GM03348 (cell line): ENCODE results near the gene MUC13.

ENCODE experiments used
- DNase-seq: peaks from one replicate; pipeline ENCODE4 v3.0.0; 2012; ENCODE audit warnings: low spot score

The MUC13 gene

DNA sequence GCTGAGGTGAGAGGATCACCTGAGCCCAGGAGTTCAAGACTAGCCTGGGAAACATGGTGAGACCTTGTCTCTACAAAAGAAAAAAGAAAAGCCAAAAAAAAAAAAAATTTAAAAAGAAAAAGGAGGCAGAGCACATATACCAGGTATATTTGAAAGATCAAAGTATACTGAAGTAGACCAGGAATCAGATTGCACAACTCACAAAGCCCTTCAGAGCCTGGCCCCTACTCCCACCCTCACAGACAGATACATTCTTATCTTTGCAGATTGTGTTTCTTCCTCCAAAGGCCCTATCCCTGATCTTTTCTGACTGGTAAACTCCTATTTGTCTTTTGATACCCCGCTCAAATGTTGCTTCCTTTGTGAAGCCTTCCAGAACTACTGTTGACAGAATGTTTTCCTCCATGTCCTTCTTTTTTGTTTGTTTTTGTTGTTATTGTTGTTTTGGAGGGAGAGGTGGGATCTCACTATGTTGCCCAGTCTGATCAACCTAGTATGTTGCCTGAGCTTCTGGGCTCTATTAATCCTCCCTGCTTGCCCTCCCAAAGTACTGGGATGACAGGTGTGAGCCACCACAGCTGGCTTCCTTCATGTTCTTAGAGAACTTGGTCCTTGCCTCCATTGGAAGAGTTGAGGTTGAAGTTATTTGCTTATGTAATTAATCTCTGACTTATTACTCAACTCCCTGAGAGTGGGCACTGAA lies 37.6 kb downstream of the MUC13 start:
- DNase-seq = no peak

- DNase-seq = no peak
These were observed 38.8 kb downstream of the MUC13 start for GRCh38 chr3:124895756-124896155.

DNA sequence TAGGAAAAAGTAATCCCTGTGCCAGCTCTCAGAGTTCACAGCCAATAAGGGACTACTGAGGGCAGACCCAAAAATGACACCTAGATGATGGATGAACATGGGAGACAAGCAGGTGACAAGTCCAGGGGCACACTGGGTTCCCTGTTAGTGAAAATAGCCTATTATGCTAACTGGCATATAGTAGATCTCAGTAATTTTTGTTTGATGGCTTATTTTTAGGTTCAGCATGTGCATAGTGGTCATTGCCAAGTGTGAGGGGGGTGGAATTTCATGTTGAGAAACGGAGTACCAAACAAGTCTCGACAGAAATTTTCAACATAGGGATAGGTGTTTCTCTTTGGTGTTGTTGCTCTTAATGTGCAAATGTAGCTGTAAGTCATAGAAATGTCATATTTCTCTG lies 41.0 kb downstream of the MUC13 start:
- DNase-seq = no peak

DNA sequence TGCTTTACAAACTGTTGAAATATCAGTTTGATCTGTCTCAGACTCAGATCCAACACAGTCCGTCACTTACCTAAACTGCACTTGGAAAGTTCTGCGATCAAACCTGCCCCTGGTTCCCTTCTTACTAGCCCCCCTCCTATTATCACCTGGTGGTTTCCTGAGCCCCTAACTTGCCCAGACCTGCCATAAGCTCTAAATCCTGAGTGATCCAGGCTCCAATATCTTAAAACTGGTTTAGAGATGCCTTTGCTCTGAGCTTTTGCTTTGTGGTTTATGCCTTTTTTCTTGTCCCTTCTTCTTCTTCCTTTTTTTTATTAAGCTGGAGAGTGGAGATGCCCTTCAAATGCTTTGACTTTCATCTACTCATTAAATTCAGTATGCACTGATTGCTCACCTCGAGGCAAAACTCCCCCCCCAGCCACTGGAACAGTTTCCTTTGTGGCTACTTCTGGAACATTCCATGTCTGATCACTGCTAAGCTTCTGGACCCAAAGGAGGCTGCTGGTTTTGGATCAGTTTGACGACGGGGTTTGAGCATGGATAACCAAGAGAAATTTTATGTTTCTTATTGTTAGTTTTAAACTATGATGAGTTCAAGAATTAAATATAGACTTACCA lies 43.9 kb downstream of the MUC13 start:
- no peak for DNase-seq

DNA sequence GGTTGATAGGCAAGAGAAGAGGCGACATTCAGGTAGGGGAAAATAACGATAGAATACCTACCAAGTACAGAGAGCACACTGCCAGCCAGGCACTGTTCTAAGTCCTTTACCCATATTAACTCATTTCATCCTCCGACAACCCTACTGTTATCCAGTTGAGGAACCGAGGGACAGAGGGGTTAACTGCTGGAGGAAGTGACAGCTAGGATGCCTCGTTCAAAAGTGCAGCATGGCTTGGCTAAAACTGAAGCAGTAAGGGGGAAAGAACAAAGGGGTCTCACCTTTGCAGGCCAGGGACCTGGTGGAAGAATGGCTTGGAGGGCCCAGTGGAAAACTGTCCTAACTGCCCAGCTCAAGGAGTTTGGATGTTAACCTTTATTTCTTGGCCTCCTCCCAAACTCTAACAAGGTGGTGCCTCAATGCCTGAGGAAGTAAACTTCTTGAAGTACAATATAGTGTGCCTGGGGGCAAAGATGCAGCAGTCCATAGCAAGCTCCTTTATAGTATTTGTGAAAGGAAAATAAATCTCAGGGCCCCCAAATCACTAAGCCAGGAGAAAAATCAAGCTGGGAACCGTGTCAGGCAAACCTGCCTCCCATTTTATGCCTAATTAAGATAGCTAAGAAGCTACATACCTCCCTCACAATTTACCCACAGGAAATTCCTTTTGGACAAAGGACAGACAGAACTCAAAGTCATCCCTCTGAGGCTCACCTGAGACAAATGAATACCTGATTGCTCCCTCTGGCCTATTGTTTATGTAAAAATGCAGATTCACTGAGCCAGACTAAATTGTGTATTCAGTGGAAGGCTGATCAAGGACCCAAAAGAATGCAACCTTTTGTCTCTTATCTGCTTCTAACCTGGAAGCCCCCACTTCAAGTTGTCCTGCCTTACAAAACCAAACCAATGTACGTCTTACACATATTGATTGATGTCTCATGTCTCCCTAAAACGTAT lies 45.8 kb downstream of the MUC13 start:
- no peak for DNase-seq

GRCh38 chr3:124887932-124888298 lies 46.6 kb downstream of the MUC13 start:
- no peak for DNase-seq

GRCh38 chr3:124887177-124887931 lies 47.2 kb downstream of the MUC13 start, which contains the start of gene ITGB5:
TSS of gene ITGB5 (minus strand) at chr3:124887365. CDS start at chr3:124887000, 365 bp downstream.
- DNase-seq = peak; percentile 94

- peak; percentile 69 for DNase-seq
These were observed 48.1 kb downstream of the MUC13 start for GRCh38 chr3:124886168-124887056.

GRCh38 chr3:124885466-124886167 lies 48.9 kb downstream of the MUC13 start:
- peak; percentile 83 for DNase-seq

DNA sequence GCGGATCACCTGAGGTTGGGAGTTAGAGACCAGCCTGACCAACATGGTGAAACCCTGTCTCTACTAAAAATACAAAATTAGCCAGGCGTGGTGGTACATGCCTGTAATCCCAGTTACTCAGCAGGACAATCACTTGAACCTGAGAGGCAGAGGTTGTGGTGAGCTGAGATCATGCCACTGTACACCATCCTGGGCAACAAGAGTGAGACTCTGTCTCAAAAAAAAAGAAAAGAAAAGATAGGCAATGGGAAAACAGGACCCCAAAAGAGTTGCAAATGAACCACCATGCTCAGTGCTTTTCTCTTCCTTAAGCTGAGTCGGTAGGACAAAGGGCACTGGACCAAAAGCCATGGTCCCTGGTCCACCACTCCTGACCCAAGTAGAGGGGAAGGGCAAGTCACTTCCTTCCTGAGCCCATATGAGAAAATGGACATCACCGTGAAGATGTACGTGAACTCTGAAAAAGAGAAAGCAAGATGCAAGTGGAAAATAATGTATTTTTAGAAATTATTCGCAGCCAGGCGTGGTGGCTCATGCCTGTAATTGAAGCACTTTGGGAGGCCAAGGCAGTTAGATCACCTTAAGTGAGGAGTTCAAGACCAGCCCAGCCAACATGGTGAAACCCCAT lies 50.0 kb downstream of the MUC13 start:
- no peak for DNase-seq

DNA sequence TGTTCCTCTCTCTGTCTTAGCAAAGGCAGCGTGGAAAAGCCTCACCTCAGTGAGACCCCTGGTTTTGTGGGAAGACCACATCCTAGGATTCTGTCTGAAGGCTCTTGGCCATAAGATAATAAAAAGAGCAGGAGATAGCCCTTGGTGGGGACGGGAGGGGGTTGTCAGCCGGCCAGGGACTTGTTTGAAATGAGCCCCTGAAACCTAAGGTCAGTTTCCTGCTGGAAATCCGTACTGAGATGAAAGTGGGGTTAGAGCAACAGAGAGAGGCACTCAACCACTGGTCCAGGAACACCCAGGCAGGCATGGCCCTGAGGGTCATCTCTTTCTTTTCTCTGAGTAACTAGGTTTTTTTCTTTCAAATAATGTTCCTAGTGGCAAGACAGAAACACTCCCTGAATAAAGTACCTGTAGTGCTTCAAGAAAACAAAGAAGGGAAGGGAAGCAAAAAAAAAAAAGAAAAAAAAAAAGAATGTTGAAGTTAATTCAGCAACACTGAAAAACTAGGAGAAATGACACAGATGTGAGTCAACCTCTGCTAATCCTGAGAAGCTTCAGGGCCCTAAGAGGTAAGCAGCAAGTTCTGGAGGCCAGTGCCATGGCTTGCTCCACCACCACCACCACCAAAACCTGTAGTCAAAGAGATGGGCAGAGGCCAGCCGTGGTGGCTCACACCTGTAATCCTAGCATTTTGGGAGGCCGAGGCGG lies 50.6 kb downstream of the MUC13 start:
- DNase-seq = no peak

GRCh38 chr3:124882816-124883747 lies 51.5 kb downstream of the MUC13 start:
- DNase-seq = no peak

GRCh38 chr3:124881976-124882697 lies 52.4 kb downstream of the MUC13 start:
- DNase-seq = no peak

DNA sequence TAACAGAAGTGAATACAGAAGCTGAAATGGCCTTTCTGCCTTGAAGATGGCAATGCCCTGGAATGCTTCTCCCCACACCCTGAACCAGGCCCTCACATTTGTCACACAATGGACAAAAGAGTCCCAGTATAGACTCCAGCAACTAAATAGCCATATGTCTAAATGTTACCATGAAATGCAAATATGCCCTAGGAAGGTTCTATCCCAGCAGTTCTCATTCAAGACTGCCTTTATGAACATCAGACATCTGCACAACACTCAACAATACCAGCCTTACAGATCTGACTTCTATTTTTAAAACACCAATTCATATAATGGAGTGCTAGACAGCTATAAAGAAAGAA lies 55.2 kb downstream of the MUC13 start:
- DNase-seq = no peak

GRCh38 chr3:124878561-124879336 lies 55.8 kb downstream of the MUC13 start:
- peak; percentile 86 for DNase-seq

DNA sequence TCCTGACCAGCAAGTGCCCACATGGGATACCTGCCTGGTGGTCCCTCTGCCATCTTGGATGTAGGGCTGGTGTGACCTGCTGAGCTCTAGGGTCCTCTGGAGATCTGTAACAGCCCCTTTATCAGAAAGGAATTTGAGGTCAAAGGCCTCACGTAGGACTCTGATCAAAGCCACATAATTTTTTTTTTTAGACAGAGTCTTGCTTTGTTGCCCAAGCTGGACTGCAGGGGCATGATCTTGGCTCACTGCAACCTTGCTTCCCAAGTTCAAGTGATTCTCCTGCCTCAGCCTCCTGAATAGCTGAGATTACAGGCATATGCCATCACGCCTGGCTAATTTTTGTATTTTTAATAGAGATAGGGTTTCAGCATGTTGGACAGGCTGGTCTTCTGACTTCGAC lies 56.9 kb downstream of the MUC13 start:
- no peak for DNase-seq

GRCh38 chr3:124876401-124876878 lies 58.1 kb downstream of the MUC13 start:
- DNase-seq = no peak
